Measurements from ENCODE around the gene FANCI.

DNA sequence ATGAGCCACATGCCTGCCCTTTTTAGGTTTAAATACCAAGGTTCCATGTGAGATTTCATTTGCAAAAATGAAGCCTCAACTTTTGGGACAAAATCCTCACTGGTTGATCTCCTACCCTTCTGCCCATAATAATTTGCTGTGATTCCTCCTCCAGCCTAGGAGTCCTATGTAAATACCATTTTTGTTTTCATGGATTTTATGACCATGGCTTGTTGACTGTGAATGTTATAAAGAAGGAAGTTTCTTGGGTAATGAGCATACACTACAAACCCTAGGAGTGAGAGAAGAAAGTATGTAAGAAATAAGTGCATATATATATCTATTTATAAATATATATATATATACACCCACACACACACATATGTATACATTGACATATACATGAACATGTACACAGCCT, 35.5 kb upstream of the FANCI start:
- TF ChIP-seq, protein P1, sequence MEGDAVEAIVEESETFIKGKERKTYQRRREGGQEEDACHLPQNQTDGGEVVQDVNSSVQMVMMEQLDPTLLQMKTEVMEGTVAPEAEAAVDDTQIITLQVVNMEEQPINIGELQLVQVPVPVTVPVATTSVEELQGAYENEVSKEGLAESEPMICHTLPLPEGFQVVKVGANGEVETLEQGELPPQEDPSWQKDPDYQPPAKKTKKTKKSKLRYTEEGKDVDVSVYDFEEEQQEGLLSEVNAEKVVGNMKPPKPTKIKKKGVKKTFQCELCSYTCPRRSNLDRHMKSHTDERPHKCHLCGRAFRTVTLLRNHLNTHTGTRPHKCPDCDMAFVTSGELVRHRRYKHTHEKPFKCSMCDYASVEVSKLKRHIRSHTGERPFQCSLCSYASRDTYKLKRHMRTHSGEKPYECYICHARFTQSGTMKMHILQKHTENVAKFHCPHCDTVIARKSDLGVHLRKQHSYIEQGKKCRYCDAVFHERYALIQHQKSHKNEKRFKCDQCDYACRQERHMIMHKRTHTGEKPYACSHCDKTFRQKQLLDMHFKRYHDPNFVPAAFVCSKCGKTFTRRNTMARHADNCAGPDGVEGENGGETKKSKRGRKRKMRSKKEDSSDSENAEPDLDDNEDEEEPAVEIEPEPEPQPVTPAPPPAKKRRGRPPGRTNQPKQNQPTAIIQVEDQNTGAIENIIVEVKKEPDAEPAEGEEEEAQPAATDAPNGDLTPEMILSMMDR (conservative IDR thresholded peaks at IDR 0.05), result no peak
- TF ChIP-seq ZFX (IDR thresholded peaks at IDR 0.05), result no peak
